ENCODE results near the gene ASRGL1. TPM values are rescaled to one million over a fixed set of nuclear protein-coding genes. Genes with fewer than 3 reads are reported as not detected.

Gene ASRGL1
- total and polyA plus RNA-seq, 4 donors: 3.7 to 15.2 (median 8.1) TPM

DNA sequence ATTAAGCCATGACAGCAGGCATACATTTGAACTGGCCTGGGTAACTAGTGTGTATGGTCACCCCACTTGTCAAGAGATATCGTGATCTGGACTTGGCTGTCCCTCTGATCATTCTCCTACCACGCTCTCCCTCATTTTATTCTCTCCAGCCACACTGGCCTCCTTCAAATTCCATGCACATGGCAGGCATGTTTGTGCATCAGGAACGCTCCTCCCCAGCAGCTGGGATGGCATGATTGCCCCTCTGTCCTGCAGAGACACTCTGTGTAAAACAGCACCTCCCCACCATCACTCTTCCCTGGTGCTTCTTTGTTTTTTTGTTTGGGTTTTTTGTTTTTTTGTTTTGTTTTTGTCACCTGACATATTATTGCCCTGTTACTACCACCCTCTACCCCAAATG lies 50.1 kb downstream of the ASRGL1 start:
- DNase-seq (ENCODE audit: low spot score): no peak
- Histone ChIP-seq H3K4me3 (ENCODE audit: low read depth in 1 of 3, low read length in 3 of 3) (no peak overlapping the region), H3K36me3 (ENCODE audit: control insufficient read depth in 4 of 4, insufficient read depth in 3 of 4, low read depth in 1 of 4, low read length in 3 of 4) (no peaks in the 10 kb centered on the region), H3K4me1 (ENCODE audit: control insufficient read depth in 4 of 4, insufficient read depth in 4 of 4, low read length in 3 of 4) (no peaks in the 10 kb centered on the region), H3K27me3 (ENCODE audit: control insufficient read depth in 4 of 4, insufficient read depth in 4 of 4, low read length in 3 of 4) (no peaks in the 10 kb centered on the region), H3K9me3 (ENCODE audit: control insufficient read depth in 4 of 4, low read length in 3 of 4) (no peaks in the 10 kb centered on the region), H3K27ac (ENCODE audit: low read depth in 1 of 2, low read length in 2 of 2) (no peak overlapping the region), H3K9ac (ENCODE audit: low read depth in 1 of 2, low read length in 2 of 2) (no peak overlapping the region)
- TF ChIP-seq HNF4G (IDR thresholded peaks at IDR 0.05) (no peak), FOXA1 (IDR thresholded peaks at IDR 0.05) (no peak)
- WGBS: 95% methylated on average over 3 of the region's 3 CpGs

DNA sequence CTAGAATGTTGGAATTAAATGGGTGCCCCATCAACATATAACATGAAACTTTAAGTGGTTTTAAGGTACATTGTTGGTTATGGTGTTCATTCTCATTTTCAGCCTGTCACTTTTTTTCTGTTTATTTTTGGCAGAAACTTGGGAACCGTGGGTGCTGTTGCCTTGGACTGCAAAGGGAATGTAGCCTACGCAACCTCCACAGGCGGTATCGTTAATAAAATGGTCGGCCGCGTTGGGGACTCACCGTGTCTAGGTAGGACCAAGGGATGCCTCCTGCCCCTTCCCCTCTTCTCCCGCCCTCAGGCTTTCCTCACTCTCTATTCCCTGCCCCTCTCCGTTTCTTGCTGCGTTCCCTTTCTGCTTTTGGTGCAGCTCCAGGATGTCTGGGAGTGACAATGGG lies 51.8 kb downstream of the ASRGL1 start:
- no peaks in the 10 kb centered on the region for H3K36me3 ChIP-seq (ENCODE audit: control insufficient read depth in 4 of 4, insufficient read depth in 3 of 4, low read depth in 1 of 4, low read length in 3 of 4)
- DNase-seq (ENCODE audit: low spot score): no peak
- 88% methylated on average over 11 of the region's 11 CpGs for WGBS
- H3K4me1 ChIP-seq (ENCODE audit: control insufficient read depth in 4 of 4, insufficient read depth in 4 of 4, low read length in 3 of 4): no peaks in the 10 kb centered on the region
- H3K27me3 ChIP-seq (ENCODE audit: control insufficient read depth in 4 of 4, insufficient read depth in 4 of 4, low read length in 3 of 4): no peaks in the 10 kb centered on the region
- H3K9ac ChIP-seq (ENCODE audit: low read depth in 1 of 2, low read length in 2 of 2): no peak overlapping the region
- no peak overlapping the region for H3K4me3 ChIP-seq (ENCODE audit: low read depth in 1 of 3, low read length in 3 of 3)
- TF ChIP-seq RAD21 (IDR thresholded peaks at IDR 0.05): no peak
- TF ChIP-seq, protein P1, sequence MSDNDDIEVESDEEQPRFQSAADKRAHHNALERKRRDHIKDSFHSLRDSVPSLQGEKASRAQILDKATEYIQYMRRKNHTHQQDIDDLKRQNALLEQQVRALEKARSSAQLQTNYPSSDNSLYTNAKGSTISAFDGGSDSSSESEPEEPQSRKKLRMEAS (IDR thresholded peaks at IDR 0.05): no peak
- no peak for TF ChIP-seq FOXA2 (IDR thresholded peaks at IDR 0.05)
- no peak for TF ChIP-seq YY1 (IDR thresholded peaks at IDR 0.05)
- TF ChIP-seq HNF4A (conservative IDR thresholded peaks at IDR 0.05): no peak
- no peak for TF ChIP-seq EGR1 (IDR thresholded peaks at IDR 0.05; ENCODE audit: low read depth in 2 of 2)
- TF ChIP-seq SP1 (IDR thresholded peaks at IDR 0.05): no peak
- TF ChIP-seq FOXA1 (IDR thresholded peaks at IDR 0.05): no peak
- TF ChIP-seq, protein P2, sequence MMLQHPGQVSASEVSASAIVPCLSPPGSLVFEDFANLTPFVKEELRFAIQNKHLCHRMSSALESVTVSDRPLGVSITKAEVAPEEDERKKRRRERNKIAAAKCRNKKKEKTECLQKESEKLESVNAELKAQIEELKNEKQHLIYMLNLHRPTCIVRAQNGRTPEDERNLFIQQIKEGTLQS (IDR thresholded peaks at IDR 0.05): no peak
- TF ChIP-seq, protein P3, sequence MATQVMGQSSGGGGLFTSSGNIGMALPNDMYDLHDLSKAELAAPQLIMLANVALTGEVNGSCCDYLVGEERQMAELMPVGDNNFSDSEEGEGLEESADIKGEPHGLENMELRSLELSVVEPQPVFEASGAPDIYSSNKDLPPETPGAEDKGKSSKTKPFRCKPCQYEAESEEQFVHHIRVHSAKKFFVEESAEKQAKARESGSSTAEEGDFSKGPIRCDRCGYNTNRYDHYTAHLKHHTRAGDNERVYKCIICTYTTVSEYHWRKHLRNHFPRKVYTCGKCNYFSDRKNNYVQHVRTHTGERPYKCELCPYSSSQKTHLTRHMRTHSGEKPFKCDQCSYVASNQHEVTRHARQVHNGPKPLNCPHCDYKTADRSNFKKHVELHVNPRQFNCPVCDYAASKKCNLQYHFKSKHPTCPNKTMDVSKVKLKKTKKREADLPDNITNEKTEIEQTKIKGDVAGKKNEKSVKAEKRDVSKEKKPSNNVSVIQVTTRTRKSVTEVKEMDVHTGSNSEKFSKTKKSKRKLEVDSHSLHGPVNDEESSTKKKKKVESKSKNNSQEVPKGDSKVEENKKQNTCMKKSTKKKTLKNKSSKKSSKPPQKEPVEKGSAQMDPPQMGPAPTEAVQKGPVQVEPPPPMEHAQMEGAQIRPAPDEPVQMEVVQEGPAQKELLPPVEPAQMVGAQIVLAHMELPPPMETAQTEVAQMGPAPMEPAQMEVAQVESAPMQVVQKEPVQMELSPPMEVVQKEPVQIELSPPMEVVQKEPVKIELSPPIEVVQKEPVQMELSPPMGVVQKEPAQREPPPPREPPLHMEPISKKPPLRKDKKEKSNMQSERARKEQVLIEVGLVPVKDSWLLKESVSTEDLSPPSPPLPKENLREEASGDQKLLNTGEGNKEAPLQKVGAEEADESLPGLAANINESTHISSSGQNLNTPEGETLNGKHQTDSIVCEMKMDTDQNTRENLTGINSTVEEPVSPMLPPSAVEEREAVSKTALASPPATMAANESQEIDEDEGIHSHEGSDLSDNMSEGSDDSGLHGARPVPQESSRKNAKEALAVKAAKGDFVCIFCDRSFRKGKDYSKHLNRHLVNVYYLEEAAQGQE (IDR thresholded peaks at IDR 0.05): no peak
- no peak for TF ChIP-seq GABPA (IDR thresholded peaks at IDR 0.05 in 1 of 2, conservative IDR thresholded peaks at IDR 0.05 in 1 of 2)
- no peak for TF ChIP-seq JUND (IDR thresholded peaks at IDR 0.05)
- TF ChIP-seq, protein P4, sequence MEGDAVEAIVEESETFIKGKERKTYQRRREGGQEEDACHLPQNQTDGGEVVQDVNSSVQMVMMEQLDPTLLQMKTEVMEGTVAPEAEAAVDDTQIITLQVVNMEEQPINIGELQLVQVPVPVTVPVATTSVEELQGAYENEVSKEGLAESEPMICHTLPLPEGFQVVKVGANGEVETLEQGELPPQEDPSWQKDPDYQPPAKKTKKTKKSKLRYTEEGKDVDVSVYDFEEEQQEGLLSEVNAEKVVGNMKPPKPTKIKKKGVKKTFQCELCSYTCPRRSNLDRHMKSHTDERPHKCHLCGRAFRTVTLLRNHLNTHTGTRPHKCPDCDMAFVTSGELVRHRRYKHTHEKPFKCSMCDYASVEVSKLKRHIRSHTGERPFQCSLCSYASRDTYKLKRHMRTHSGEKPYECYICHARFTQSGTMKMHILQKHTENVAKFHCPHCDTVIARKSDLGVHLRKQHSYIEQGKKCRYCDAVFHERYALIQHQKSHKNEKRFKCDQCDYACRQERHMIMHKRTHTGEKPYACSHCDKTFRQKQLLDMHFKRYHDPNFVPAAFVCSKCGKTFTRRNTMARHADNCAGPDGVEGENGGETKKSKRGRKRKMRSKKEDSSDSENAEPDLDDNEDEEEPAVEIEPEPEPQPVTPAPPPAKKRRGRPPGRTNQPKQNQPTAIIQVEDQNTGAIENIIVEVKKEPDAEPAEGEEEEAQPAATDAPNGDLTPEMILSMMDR (IDR thresholded peaks at IDR 0.05; ENCODE audit: low read depth, low read length, missing input control): no peak
- TF ChIP-seq RXRA (IDR thresholded peaks at IDR 0.05): no peak
- TF ChIP-seq TAF1 (conservative IDR thresholded peaks at IDR 0.05): no peak
- no peak for TF ChIP-seq HNF4G (IDR thresholded peaks at IDR 0.05)
- TF ChIP-seq, protein P5, sequence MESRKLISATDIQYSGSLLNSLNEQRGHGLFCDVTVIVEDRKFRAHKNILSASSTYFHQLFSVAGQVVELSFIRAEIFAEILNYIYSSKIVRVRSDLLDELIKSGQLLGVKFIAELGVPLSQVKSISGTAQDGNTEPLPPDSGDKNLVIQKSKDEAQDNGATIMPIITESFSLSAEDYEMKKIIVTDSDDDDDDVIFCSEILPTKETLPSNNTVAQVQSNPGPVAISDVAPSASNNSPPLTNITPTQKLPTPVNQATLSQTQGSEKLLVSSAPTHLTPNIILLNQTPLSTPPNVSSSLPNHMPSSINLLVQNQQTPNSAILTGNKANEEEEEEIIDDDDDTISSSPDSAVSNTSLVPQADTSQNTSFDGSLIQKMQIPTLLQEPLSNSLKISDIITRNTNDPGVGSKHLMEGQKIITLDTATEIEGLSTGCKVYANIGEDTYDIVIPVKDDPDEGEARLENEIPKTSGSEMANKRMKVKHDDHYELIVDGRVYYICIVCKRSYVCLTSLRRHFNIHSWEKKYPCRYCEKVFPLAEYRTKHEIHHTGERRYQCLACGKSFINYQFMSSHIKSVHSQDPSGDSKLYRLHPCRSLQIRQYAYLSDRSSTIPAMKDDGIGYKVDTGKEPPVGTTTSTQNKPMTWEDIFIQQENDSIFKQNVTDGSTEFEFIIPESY (IDR thresholded peaks at IDR 0.05): no peak
- no peak for TF ChIP-seq NR2F2 (IDR thresholded peaks at IDR 0.05)
- H3K27ac ChIP-seq (ENCODE audit: low read depth in 1 of 2, low read length in 2 of 2): no peak overlapping the region
- no peaks in the 10 kb centered on the region for H3K9me3 ChIP-seq (ENCODE audit: control insufficient read depth in 4 of 4, low read length in 3 of 4)
